Keratinocyte (primary cell): Measurements from ENCODE around the gene RPS29. TPM values are rescaled to one million over a fixed set of nuclear protein-coding genes. Genes with fewer than 3 reads are reported as not detected.

Experiments
- DNase-seq: peaks from one replicate; pipeline ENCODE4 v3.0.0-alpha.2; 2011; ENCODE audit warnings: low read depth, missing footprints, low spot score
- FAIRE-seq: peaks from 2 replicates; lab custom pipeline; 2011; peaks lifted over from hg19 to GRCh38; lab: Jason Lieb, UNC
- H2AFZ ChIP-seq: 2 replicates; pipeline ENCODE4 v1.6.0; 2012; ENCODE audit warnings: low read length, control low read depth, inconsistent platforms; ENCODE audit not compliant: control insufficient read depth
- H3K27ac ChIP-seq: 2 replicates; pipeline ENCODE4 v1.5.1; 2011; ENCODE audit warnings: low read length; ENCODE audit not compliant: control insufficient read depth, insufficient read depth
- H3K27me3 ChIP-seq: 3 replicates; pipeline ENCODE4 v1.6.0; 2011; ENCODE audit warnings: low read length; ENCODE audit not compliant: control insufficient read depth, insufficient read depth; ENCODE audit errors: extremely low read depth
- H3K36me3 ChIP-seq, 2 experiments: 2 replicates in 1 of 2; 3 replicates in 1 of 2; pipeline ENCODE4 v1.5.1; 2011; ENCODE audit warnings: low read length in 2 of 2, mild to moderate bottlenecking in 1 of 2; ENCODE audit not compliant: control insufficient read depth in 2 of 2, insufficient read depth in 2 of 2; ENCODE audit errors: extremely low read depth in 1 of 2
- H3K4me1 ChIP-seq: 3 replicates; pipeline ENCODE4 v1.5.1; 2011; ENCODE audit warnings: low read length; ENCODE audit not compliant: control insufficient read depth, insufficient read depth; ENCODE audit errors: extremely low read depth
- H3K4me2 ChIP-seq: 3 replicates; pipeline ENCODE4 v1.6.0; 2011; ENCODE audit warnings: low read depth, low read length; ENCODE audit not compliant: control insufficient read depth, insufficient read depth; ENCODE audit errors: extremely low read depth
- H3K4me3 ChIP-seq, 3 experiments: fragments of 200-600 bp in 1 of 3; sonication (generic) in 1 of 3; 2 replicates in 2 of 3; 3 replicates in 1 of 3; pipeline ENCODE4 v1.5.1; 2011 to 2016; ENCODE audit warnings: low read length in 3 of 3, mild to moderate bottlenecking in 3 of 3, control low read depth in 2 of 3, inconsistent platforms in 1 of 3, low read depth in 1 of 3, mixed read lengths in 1 of 3, mixed run types in 1 of 3, moderate library complexity in 1 of 3; ENCODE audit not compliant: control insufficient read depth in 2 of 3, insufficient read depth in 2 of 3; ENCODE audit errors: extremely low read depth in 1 of 3
- H3K79me2 ChIP-seq: 2 replicates; pipeline ENCODE4 v1.6.0; 2012; ENCODE audit warnings: low read length; ENCODE audit not compliant: control insufficient read depth, insufficient read depth
- H3K9ac ChIP-seq: 3 replicates; pipeline ENCODE4 v1.6.0; 2011; ENCODE audit warnings: low read length; ENCODE audit not compliant: control insufficient read depth, insufficient read depth; ENCODE audit errors: extremely low read depth
- H3K9me1 ChIP-seq: 3 replicates; pipeline ENCODE4 v1.6.0; 2011; ENCODE audit warnings: low read length; ENCODE audit not compliant: control insufficient read depth, insufficient read depth; ENCODE audit errors: extremely low read depth
- H3K9me3 ChIP-seq: 2 replicates; pipeline ENCODE4 v1.5.1; 2012; ENCODE audit warnings: low read depth, low read length; ENCODE audit not compliant: control insufficient read depth
- H4K20me1 ChIP-seq: 3 replicates; pipeline ENCODE4 v1.6.0; 2011; ENCODE audit warnings: low read length; ENCODE audit not compliant: control insufficient read depth, insufficient read depth; ENCODE audit errors: extremely low read depth
- EZH2 ChIP-seq: IDR thresholded peaks from one replicate; pipeline ENCODE4 v1.6.1; 2012; ENCODE audit warnings: inconsistent platforms, mild to moderate bottlenecking, low read length, moderate library complexity
- dilution Hi-C: fragments of 300-500 bp; cut with MboI; formaldehyde crosslinking; loops from one replicate; pipeline ENCODE4 v1.7.0; 2020; ENCODE audit warnings: low sequenced_read_pairs; ENCODE audit not compliant: extremely low pct_ligation_motif_present
- polyA plus RNA-seq, 5 experiments: library from polyadenylated mRNA; depleted of rRNA in 3 of 5; stranded (reverse) in 3 of 5; stranded (forward) in 1 of 5; unstranded in 1 of 5; fragments of >200 nt; gene quantifications; 1 replicate in 1 of 5; 2 replicates in 3 of 5; 3 replicates in 1 of 5; pipeline versions ENCODE4 v1.2.1 to v1.2.3, GENCODE V29; 2011 to 2012; ENCODE audit warnings: missing spikeins in 2 of 5, low read depth in 1 of 5, low replicate concordance in 1 of 5
- TF ChIP-seq, protein P1 (sequence below), 3 experiments: IDR thresholded peaks in 1 of 3; conservative IDR thresholded peaks in 1 of 3; optimal IDR thresholded peaks in 1 of 3; 2 replicates in 2 of 3; 3 replicates in 1 of 3; pipeline versions ENCODE3 to v1.5.1; 2011; ENCODE audit warnings: low read length in 3 of 3, mild to moderate bottlenecking in 3 of 3, moderate library complexity in 2 of 3, control low read depth in 1 of 3, inconsistent platforms in 1 of 3; ENCODE audit not compliant: insufficient read depth in 2 of 3; ENCODE audit errors: extremely low read depth in 1 of 3

RPS29 gene
- polyA plus RNA-seq, 1 donor (not counting 4 experiments of a cell fraction or from before 2014, with no cell fraction given), result 3,884 TPM

DNA sequence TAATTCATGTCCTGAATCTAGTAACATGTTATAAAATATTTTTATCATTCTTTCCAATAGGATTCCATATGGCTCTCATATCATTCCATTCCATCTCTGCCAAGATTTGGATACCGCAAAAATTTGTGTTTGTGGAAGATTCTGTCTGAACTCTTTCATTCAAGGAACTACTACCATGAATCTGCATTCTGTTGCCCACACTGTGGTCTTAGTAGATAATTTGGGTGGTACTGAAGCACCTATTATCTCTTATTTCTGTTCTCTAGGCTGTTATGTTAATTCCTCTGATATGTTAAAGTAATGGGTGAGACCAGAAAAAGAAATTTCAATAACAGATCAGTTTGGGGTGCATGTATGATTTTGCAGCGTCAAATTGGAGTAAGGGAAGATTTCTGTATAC is 28.0 kb upstream of the RPS29 start:
- Histone ChIP-seq H3K36me3 (peaks cover 2 to 6% of the 10 kb centered on the region in 2 experiments), H3K79me2 (peaks cover 16% of the 10 kb centered on the region), H2AFZ (no peak overlapping the region), H3K4me2 (no peak overlapping the region), H3K9me1 (no peaks in the 10 kb centered on the region), H3K27ac (no peak overlapping the region), H4K20me1 (no peaks in the 10 kb centered on the region), H3K9me3 (no peaks in the 10 kb centered on the region), H3K4me1 (peaks cover 19% of the 10 kb centered on the region), H3K27me3 (no peaks in the 10 kb centered on the region), H3K9ac (no peak overlapping the region), H3K4me3 (no peak overlapping the region)
- TF ChIP-seq, protein P1, sequence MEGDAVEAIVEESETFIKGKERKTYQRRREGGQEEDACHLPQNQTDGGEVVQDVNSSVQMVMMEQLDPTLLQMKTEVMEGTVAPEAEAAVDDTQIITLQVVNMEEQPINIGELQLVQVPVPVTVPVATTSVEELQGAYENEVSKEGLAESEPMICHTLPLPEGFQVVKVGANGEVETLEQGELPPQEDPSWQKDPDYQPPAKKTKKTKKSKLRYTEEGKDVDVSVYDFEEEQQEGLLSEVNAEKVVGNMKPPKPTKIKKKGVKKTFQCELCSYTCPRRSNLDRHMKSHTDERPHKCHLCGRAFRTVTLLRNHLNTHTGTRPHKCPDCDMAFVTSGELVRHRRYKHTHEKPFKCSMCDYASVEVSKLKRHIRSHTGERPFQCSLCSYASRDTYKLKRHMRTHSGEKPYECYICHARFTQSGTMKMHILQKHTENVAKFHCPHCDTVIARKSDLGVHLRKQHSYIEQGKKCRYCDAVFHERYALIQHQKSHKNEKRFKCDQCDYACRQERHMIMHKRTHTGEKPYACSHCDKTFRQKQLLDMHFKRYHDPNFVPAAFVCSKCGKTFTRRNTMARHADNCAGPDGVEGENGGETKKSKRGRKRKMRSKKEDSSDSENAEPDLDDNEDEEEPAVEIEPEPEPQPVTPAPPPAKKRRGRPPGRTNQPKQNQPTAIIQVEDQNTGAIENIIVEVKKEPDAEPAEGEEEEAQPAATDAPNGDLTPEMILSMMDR (optimal IDR thresholded peaks at IDR 0.05 in 1 of 3, IDR thresholded peaks at IDR 0.05 in 1 of 3, conservative IDR thresholded peaks at IDR 0.05 in 1 of 3; ENCODE audit: extremely low read depth in 1 of 3, insufficient read depth in 2 of 3, low read length in 3 of 3), result no peak
- no peak for TF ChIP-seq EZH2
- DNase-seq, result no peak
- dilution Hi-C loops, result no loop called here
- FAIRE-seq, result no peak

DNA sequence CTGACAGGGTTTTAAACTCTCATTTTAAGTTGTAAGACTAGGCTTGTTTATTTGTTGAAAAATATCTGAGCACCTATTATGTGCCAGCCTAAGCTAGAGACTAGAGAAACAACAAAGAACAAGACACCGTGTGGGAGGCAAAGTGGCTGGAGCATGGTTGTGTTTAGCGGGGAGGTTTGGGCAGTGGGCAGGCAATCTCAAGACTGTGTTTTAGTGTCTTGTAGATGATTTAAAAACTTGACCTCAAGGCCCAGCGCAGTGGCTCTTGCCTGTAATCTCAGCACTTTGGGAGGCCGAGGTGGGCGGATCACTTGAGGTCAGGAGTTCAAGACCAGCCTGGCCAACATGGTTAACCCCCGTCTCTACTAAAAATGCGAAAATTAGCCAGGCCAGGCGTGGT is 26.5 kb upstream of the RPS29 start:
- Histone ChIP-seq H2AFZ (no peak overlapping the region), H3K36me3 (peaks cover 0 to 5% of the 10 kb centered on the region in 2 experiments), H3K27ac (no peak overlapping the region), H3K4me1 (peaks cover 9% of the 10 kb centered on the region), H3K4me3 (no peak overlapping the region), H3K4me2 (no peak overlapping the region), H3K27me3 (no peaks in the 10 kb centered on the region), H3K9me1 (no peaks in the 10 kb centered on the region), H3K79me2 (peaks cover under 1% of the 10 kb centered on the region), H4K20me1 (no peaks in the 10 kb centered on the region), H3K9ac (no peak overlapping the region), H3K9me3 (no peaks in the 10 kb centered on the region)
- dilution Hi-C loops, result no loop called here
- DNase-seq (no peak), FAIRE-seq (no peak)
- no peak for TF ChIP-seq EZH2
- TF ChIP-seq, protein P1 (optimal IDR thresholded peaks at IDR 0.05 in 1 of 3, IDR thresholded peaks at IDR 0.05 in 1 of 3, conservative IDR thresholded peaks at IDR 0.05 in 1 of 3; ENCODE audit: extremely low read depth in 1 of 3, insufficient read depth in 2 of 3, low read length in 3 of 3), result no peak
